Measurements from ENCODE around the gene GSTM2.

Gene GSTM2

DNA sequence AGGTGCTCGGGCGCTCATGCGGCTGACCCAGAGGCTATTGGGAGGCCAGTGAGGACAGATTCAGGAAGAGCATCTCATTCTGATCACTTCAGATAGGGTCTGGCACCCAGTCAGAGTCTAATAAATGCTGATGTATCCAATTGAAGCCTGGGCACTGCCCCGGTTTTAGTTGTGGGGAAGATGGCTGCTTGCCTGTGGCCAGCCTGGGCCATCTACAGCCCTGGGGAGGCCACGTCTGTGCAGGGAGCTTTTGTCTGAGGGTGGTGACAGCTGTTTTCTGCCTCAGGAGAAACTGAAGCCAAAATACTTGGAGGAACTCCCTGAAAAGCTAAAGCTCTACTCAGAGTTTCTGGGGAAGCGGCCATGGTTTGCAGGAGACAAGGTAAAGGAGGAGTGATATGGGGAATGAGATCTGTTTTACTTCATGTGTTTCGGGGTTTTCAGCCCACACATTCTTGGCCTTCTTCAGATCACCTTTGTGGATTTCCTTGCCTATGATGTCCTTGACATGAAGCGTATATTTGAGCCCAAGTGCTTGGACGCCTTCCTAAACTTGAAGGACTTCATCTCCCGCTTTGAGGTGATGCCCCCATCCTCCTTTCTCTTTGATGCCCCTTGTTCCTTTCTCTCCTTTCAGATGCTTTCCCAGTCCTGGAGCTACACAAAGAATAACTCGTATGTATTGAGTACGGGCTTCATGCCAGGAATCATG, 47.0 kb downstream of the GSTM2 start:
- no peak for DNase-seq (ENCODE audit: insufficient read length, low spot score)
- no peak for FAIRE-seq
- TF ChIP-seq, protein P1, sequence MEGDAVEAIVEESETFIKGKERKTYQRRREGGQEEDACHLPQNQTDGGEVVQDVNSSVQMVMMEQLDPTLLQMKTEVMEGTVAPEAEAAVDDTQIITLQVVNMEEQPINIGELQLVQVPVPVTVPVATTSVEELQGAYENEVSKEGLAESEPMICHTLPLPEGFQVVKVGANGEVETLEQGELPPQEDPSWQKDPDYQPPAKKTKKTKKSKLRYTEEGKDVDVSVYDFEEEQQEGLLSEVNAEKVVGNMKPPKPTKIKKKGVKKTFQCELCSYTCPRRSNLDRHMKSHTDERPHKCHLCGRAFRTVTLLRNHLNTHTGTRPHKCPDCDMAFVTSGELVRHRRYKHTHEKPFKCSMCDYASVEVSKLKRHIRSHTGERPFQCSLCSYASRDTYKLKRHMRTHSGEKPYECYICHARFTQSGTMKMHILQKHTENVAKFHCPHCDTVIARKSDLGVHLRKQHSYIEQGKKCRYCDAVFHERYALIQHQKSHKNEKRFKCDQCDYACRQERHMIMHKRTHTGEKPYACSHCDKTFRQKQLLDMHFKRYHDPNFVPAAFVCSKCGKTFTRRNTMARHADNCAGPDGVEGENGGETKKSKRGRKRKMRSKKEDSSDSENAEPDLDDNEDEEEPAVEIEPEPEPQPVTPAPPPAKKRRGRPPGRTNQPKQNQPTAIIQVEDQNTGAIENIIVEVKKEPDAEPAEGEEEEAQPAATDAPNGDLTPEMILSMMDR (IDR thresholded peaks at IDR 0.05; ENCODE audit: insufficient read depth, missing control alignments) = no peak

DNA sequence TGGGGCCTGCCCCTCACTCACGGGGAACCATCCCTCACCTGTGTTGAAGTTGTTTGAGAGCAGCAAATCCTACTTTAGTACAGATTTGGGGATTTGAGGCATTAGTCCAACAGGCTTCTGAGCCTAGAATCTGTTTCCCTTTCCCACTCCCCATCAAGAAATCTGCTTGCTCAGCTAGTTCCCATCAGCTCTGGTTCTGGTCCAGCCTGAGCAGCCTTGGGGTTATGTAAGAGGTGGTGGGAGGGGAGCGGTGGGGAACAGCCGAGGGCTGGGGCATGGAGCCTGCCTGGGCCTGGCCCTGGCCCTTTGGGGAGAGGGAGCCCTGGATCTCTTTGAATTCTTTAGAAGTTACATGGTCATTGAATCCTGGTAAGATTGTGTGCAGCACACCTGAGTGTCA, 48.3 kb downstream of the GSTM2 start:
- DNase-seq (ENCODE audit: insufficient read length, low spot score) (no peak), FAIRE-seq (no peak)
- TF ChIP-seq, protein P1 (IDR thresholded peaks at IDR 0.05; ENCODE audit: insufficient read depth, missing control alignments) = no peak

DNA sequence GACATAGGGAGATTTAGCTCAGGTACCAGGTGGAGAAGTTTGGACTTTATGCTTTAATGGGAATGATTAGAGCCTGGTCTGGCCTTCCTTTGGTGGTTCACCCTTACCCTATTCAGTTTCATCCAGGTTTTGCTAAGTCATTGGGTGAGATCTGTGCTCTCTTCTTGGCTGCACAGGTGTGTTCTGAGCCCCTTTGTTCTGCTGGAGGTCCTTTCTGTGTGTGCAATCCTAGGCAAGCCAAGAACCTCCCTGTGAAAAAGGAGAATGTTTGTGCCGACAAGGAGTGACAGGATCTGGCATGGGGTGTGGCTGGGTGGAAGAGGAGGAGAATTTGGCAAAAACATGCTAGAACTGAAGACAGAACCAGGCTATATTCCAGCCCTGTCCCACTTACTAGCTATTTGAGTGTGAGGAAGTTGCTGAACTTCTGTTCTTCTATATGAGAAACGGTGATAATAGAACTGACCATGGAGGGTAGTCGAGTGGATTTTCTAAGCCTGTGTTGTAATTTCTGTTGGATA, 48.8 kb downstream of the GSTM2 start:
- TF ChIP-seq, protein P1 (IDR thresholded peaks at IDR 0.05; ENCODE audit: insufficient read depth, missing control alignments) = no peak
- FAIRE-seq = no peak
- no peak for DNase-seq (ENCODE audit: insufficient read length, low spot score)

DNA sequence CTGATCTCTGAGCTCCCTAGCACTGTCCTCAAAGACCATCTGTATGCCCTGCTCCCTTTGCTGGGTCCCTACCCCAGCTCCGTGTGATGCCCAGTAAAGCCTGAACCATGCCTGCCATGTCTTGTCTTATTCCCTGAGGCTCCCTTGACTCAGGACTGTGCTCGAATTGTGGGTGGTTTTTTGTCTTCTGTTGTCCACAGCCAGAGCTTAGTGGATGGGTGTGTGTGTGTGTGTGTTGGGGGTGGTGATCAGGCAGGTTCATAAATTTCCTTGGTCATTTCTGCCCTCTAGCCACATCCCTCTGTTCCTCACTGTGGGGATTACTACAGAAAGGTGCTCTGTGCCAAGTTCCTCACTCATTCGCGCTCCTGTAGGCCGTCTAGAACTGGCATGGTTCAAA, 49.9 kb downstream of the GSTM2 start:
- no peak for DNase-seq (ENCODE audit: insufficient read length, low spot score)
- FAIRE-seq = no peak
- TF ChIP-seq, protein P1 (IDR thresholded peaks at IDR 0.05; ENCODE audit: insufficient read depth, missing control alignments) = no peak

DNA sequence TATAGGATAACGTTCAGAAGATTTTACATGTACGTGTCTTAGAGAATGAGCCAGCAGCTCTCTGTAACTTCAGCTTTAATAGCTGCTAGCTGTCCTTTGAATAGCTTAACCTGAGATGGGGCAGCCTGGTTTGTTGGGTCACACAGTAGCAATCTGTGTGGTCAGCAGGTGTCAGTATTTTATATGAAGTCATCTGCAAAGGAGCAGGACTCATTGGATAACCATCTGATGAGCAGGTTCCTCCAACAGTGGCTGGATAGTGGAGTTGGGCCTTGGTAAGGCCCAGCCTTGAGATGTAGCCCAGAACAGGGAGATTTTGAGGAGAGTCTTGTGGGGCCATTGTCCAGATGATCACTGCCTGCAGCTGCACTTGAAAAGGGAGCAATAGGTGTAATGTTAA, 50.6 kb downstream of the GSTM2 start:
- no peak for FAIRE-seq

DNA sequence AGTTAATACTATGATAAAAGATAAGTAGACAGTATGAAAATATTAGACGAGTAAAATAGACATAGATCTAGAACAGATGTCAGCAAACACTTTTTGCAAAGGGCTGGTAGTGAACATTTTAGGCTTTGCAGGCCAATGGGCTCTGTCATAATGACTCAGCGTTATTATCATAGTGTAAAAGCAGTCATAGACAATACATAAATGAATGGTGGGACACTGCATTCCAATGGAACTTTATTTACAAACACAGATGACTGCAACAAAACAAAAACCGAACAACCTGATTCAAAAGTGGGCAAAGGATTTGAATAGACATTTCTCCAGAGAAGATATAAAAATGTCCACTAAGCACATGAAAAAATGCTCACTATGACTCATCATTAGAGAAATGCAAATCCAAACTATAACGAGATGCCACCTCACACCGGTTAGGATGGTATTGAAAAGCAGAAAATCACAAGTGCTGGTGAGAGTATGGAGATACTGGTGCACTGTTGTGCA, 51.5 kb downstream of the GSTM2 start:
- FAIRE-seq (no peak), DNase-seq (ENCODE audit: insufficient read length, low spot score) (no peak)
- TF ChIP-seq, protein P1 (IDR thresholded peaks at IDR 0.05; ENCODE audit: insufficient read depth, missing control alignments) = no peak

More for the DNA sequence above, 50.6 kb downstream of the GSTM2 start:
- no peak for DNase-seq (ENCODE audit: insufficient read length, low spot score)
- TF ChIP-seq, protein P1 (IDR thresholded peaks at IDR 0.05; ENCODE audit: insufficient read depth, missing control alignments) = no peak

DNA sequence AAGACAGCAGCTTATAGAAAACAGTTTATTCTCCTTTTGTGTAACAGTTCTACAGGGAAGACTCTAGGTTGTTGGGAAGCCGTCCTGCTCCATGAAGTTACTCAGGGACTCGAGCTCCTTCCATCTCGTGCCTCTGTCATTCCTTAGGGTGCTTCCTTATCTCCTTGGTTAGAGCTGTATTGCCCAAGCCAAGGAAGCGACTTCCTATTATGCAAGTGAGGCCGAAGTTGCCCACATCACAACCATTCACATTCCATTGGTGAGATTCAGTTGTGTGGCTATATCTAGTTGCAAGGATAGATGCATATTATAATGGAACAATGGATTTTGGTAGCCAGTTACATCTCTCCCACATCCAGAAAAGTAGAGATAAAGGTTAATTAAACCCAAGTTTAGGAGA, 53.2 kb downstream of the GSTM2 start:
- TF ChIP-seq, protein P1 (IDR thresholded peaks at IDR 0.05; ENCODE audit: insufficient read depth, missing control alignments) = no peak
- FAIRE-seq = no peak
- DNase-seq (ENCODE audit: insufficient read length, low spot score) = no peak

All from D721Med (cell line).